Measurements from ENCODE around the gene KRTAP12-2.
"Not testable (repeated sequence)": the region's sequence is repeated elsewhere in the genome, so short reads cannot be mapped to it uniquely, and the experiment has no call there.

Gene KRTAP12-2

GRCh38 chr21:44686843-44687561 is 20.3 kb upstream of the KRTAP12-2 start:
- WGBS (ENCODE audit: insufficient coverage) = 92% methylated on average over 22 of the region's 25 CpGs
- CTCF ChIA-PET = no interaction called here
- Histone ChIP-seq H3K27ac (ENCODE audit: insufficient read depth in 1 of 2, low read depth in 1 of 2, low read length in 2 of 2, poor library complexity in 1 of 2, severe bottlenecking in 2 of 2) (no peak overlapping the region), H3K36me3 (ENCODE audit: control insufficient read depth in 4 of 4, insufficient read depth in 4 of 4, low read length in 3 of 4) (no peaks in the 10 kb centered on the region), H3K9me3 (ENCODE audit: control extremely low read depth in 1 of 5, control insufficient read depth in 4 of 5, insufficient read depth in 2 of 5, low read depth in 1 of 5, low read length in 4 of 5) (peaks cover 0 to under 1% (median 0%) of the 10 kb centered on the region in 5 experiments), H3K4me3 (ENCODE audit: control insufficient read depth in 1 of 7, extremely low read depth in 1 of 7, insufficient read depth in 4 of 7, low read depth in 2 of 7, low read length in 6 of 7) (no peak overlapping the region), H3K4me1 (ENCODE audit: control extremely low read depth in 1 of 4, control insufficient read depth in 4 of 4, insufficient read depth in 4 of 4, low read length in 3 of 4) (peaks cover 0 to 16% (median 10%) of the 10 kb centered on the region in 4 experiments), H3K27me3 (replicated peaks in 2 of 5; ENCODE audit: control insufficient read depth in 4 of 5, insufficient read depth in 5 of 5, low read length in 4 of 5) (peaks cover 0 to 12% (median 5%) of the 10 kb centered on the region in 5 experiments)
- POLR2A ChIA-PET = interaction anchor here (0.6 kb wide), 1 partner anchor 32 kb away, joined by 3 read pairs; no protein-coding TSS in a partner anchor
- no peak for DNase-seq

GRCh38 chr21:44686000-44686781 is 19.5 kb upstream of the KRTAP12-2 start:
- H3K27me3 ChIP-seq (replicated peaks in 2 of 5; ENCODE audit: control insufficient read depth in 4 of 5, insufficient read depth in 5 of 5, low read length in 4 of 5) = peaks cover 0 to 11% (median 5%) of the 10 kb centered on the region in 5 experiments
- H3K4me3 ChIP-seq (ENCODE audit: control insufficient read depth in 1 of 7, extremely low read depth in 1 of 7, insufficient read depth in 4 of 7, low read depth in 2 of 7, low read length in 6 of 7) = no peak overlapping the region
- H3K27ac ChIP-seq (ENCODE audit: insufficient read depth in 1 of 2, low read depth in 1 of 2, low read length in 2 of 2, poor library complexity in 1 of 2, severe bottlenecking in 2 of 2) = no peak overlapping the region
- ChIA-PET CTCF (no interaction called here), POLR2A (interaction anchor here (0.6 kb wide), 1 partner anchor 31 kb away, joined by 3 read pairs; no protein-coding TSS in a partner anchor)
- H3K36me3 ChIP-seq (ENCODE audit: control insufficient read depth in 4 of 4, insufficient read depth in 4 of 4, low read length in 3 of 4) = no peaks in the 10 kb centered on the region
- WGBS (ENCODE audit: insufficient coverage) = 33% methylated on average over 11 of the region's 14 CpGs
- DNase-seq = peak; percentile 44 to 95 (median 95)
- no peaks in the 10 kb centered on the region for H3K9me3 ChIP-seq (ENCODE audit: control extremely low read depth in 1 of 5, control insufficient read depth in 4 of 5, insufficient read depth in 2 of 5, low read depth in 1 of 5, low read length in 4 of 5)
- peaks cover 0 to 16% (median 10%) of the 10 kb centered on the region in 4 experiments for H3K4me1 ChIP-seq (ENCODE audit: control extremely low read depth in 1 of 4, control insufficient read depth in 4 of 4, insufficient read depth in 4 of 4, low read length in 3 of 4)

GRCh38 chr21:44685050-44685449 is 18.3 kb upstream of the KRTAP12-2 start:
- H3K9me3 ChIP-seq (ENCODE audit: control extremely low read depth in 1 of 5, control insufficient read depth in 4 of 5, insufficient read depth in 2 of 5, low read depth in 1 of 5, low read length in 4 of 5); H3K27me3 ChIP-seq (replicated peaks in 2 of 5; ENCODE audit: control insufficient read depth in 4 of 5, insufficient read depth in 5 of 5, low read length in 4 of 5); CTCF ChIA-PET; POLR2A ChIA-PET; H3K4me3 ChIP-seq (ENCODE audit: control insufficient read depth in 1 of 7, extremely low read depth in 1 of 7, insufficient read depth in 4 of 7, low read depth in 2 of 7, low read length in 6 of 7); H3K36me3 ChIP-seq (ENCODE audit: control insufficient read depth in 4 of 4, insufficient read depth in 4 of 4, low read length in 3 of 4); H3K27ac ChIP-seq (ENCODE audit: insufficient read depth in 1 of 2, low read depth in 1 of 2, low read length in 2 of 2, poor library complexity in 1 of 2, severe bottlenecking in 2 of 2); DNase-seq: not testable (repeated sequence)
- peaks cover 0 to 16% (median 10%) of the 10 kb centered on the region in 4 experiments for H3K4me1 ChIP-seq (ENCODE audit: control extremely low read depth in 1 of 4, control insufficient read depth in 4 of 4, insufficient read depth in 4 of 4, low read length in 3 of 4)
- 100% methylated on average over 2 of the region's 6 CpGs for WGBS (ENCODE audit: insufficient coverage)

DNA sequence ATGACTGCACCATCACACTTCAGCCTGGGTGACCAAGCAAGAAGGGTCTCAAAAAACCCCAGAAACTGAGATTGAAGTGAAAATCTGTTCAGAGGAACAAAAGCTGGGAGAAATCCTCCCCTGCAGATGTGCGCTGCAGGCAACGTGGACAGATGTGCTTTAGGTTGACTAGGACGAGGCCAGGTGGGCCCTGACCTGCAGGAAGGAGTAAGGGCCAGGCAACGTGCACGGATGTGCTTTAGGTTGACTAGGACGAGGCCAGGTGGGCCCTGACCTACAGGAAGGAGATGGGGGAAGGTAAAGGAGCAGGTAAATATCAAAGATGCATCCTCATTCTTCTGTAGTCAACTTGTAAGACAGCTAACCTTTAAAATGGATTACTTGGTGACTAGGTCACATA is 17.8 kb upstream of the KRTAP12-2 start:
- H3K27ac ChIP-seq (ENCODE audit: insufficient read depth in 1 of 2, low read depth in 1 of 2, low read length in 2 of 2, poor library complexity in 1 of 2, severe bottlenecking in 2 of 2) = no peak overlapping the region
- H3K4me1 ChIP-seq (ENCODE audit: control extremely low read depth in 1 of 4, control insufficient read depth in 4 of 4, insufficient read depth in 4 of 4, low read length in 3 of 4) = peaks cover 0 to 16% (median 10%) of the 10 kb centered on the region in 4 experiments
- no peaks in the 10 kb centered on the region for H3K9me3 ChIP-seq (ENCODE audit: control extremely low read depth in 1 of 5, control insufficient read depth in 4 of 5, insufficient read depth in 2 of 5, low read depth in 1 of 5, low read length in 4 of 5)
- POLR2A ChIA-PET = no interaction called here
- 63% methylated on average over 3 of the region's 6 CpGs for WGBS (ENCODE audit: insufficient coverage)
- peaks cover 0 to 4% (median 0%) of the 10 kb centered on the region in 5 experiments for H3K27me3 ChIP-seq (replicated peaks in 2 of 5; ENCODE audit: control insufficient read depth in 4 of 5, insufficient read depth in 5 of 5, low read length in 4 of 5)
- no peak overlapping the region for H3K4me3 ChIP-seq (ENCODE audit: control insufficient read depth in 1 of 7, extremely low read depth in 1 of 7, insufficient read depth in 4 of 7, low read depth in 2 of 7, low read length in 6 of 7)
- H3K36me3 ChIP-seq (ENCODE audit: control insufficient read depth in 4 of 4, insufficient read depth in 4 of 4, low read length in 3 of 4) = no peaks in the 10 kb centered on the region
- CTCF ChIA-PET = no interaction called here
- no peak for DNase-seq

DNA sequence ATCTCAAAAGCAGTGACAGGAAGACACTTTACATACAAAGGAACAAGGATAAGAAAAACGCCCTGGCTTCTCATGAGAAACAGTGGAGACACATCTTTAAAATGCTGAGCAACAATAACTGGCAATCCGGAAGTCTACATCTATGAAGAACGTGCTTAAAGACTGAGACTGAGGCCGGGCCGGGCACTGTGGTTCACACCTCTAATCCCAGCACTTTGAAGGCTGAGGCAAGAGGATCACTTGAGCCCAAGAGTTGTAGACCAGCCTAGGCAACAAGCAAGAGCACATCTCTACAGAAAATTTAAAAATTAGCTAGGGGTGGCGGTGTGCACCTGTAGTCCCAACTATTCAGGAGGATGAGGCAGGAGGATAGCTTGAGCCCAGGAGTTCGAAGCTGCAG is 17.4 kb upstream of the KRTAP12-2 start:
- 83% methylated on average over 6 of the region's 7 CpGs for WGBS (ENCODE audit: insufficient coverage)
- Histone ChIP-seq H3K4me1 (ENCODE audit: control extremely low read depth in 1 of 4, control insufficient read depth in 4 of 4, insufficient read depth in 4 of 4, low read length in 3 of 4) (peaks cover 0 to 16% (median 10%) of the 10 kb centered on the region in 4 experiments), H3K27ac (ENCODE audit: insufficient read depth in 1 of 2, low read depth in 1 of 2, low read length in 2 of 2, poor library complexity in 1 of 2, severe bottlenecking in 2 of 2) (no peak overlapping the region), H3K27me3 (replicated peaks in 2 of 5; ENCODE audit: control insufficient read depth in 4 of 5, insufficient read depth in 5 of 5, low read length in 4 of 5) (peaks cover 0 to 4% (median 0%) of the 10 kb centered on the region in 5 experiments), H3K4me3 (ENCODE audit: control insufficient read depth in 1 of 7, extremely low read depth in 1 of 7, insufficient read depth in 4 of 7, low read depth in 2 of 7, low read length in 6 of 7) (no peak overlapping the region), H3K9me3 (ENCODE audit: control extremely low read depth in 1 of 5, control insufficient read depth in 4 of 5, insufficient read depth in 2 of 5, low read depth in 1 of 5, low read length in 4 of 5) (no peaks in the 10 kb centered on the region), H3K36me3 (ENCODE audit: control insufficient read depth in 4 of 4, insufficient read depth in 4 of 4, low read length in 3 of 4) (no peaks in the 10 kb centered on the region)
- POLR2A ChIA-PET = no interaction called here
- CTCF ChIA-PET = no interaction called here
- no peak for DNase-seq

DNA sequence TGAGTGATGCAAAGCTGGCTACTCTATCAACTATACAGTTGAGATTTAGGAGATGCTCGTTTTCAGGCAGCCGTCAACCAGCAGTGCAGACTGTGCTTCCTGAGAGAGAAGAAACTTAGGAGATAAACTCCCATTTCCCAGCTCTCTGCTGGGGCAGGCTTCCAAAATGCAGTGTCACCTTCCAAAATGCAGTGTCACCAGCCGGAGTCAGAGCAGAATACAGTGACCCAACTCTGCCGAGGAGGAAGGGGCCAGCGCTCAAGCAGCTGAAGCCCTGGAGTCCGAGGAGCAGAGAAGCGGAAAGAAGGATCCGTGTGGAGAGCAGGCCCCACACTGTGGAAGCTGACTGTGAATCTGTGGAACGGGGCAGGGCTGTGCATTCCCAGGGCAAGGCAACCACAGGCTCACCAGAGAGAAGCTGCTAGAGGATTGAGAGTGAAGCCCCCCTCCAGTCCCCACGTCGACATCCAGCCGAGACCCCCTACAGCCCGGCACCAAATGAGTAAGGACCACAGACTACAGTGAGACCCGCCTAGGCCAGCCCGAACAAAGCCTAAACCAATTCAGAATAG is 15.9 kb upstream of the KRTAP12-2 start:
- peaks cover 0 to 4% (median 2%) of the 10 kb centered on the region in 5 experiments for H3K27me3 ChIP-seq (replicated peaks in 2 of 5; ENCODE audit: control insufficient read depth in 4 of 5, insufficient read depth in 5 of 5, low read length in 4 of 5)
- CTCF ChIA-PET = no interaction called here

More for the DNA sequence above, 15.9 kb upstream of the KRTAP12-2 start:
- H3K36me3 ChIP-seq (ENCODE audit: control insufficient read depth in 4 of 4, insufficient read depth in 4 of 4, low read length in 3 of 4) = no peaks in the 10 kb centered on the region
- H3K9me3 ChIP-seq (ENCODE audit: control extremely low read depth in 1 of 5, control insufficient read depth in 4 of 5, insufficient read depth in 2 of 5, low read depth in 1 of 5, low read length in 4 of 5) = peaks cover 0 to 2% (median 0%) of the 10 kb centered on the region in 5 experiments
- H3K27ac ChIP-seq (ENCODE audit: insufficient read depth in 1 of 2, low read depth in 1 of 2, low read length in 2 of 2, poor library complexity in 1 of 2, severe bottlenecking in 2 of 2) = no peak overlapping the region
- DNase-seq = no peak
- peaks cover 0 to 16% (median 10%) of the 10 kb centered on the region in 4 experiments for H3K4me1 ChIP-seq (ENCODE audit: control extremely low read depth in 1 of 4, control insufficient read depth in 4 of 4, insufficient read depth in 4 of 4, low read length in 3 of 4)
- WGBS (ENCODE audit: insufficient coverage) = 88% methylated on average over 14 of the region's 15 CpGs
- POLR2A ChIA-PET = no interaction called here
- no peak overlapping the region for H3K4me3 ChIP-seq (ENCODE audit: control insufficient read depth in 1 of 7, extremely low read depth in 1 of 7, insufficient read depth in 4 of 7, low read depth in 2 of 7, low read length in 6 of 7)
